Measurements from ENCODE around the gene PPP6R3. TPM values are rescaled to one million over a fixed set of nuclear protein-coding genes. Genes with fewer than 3 reads are reported as not detected.
"Not testable (repeated sequence)": the region's sequence is repeated elsewhere in the genome, so short reads cannot be mapped to it uniquely, and the experiment has no call there.

Gene PPP6R3
- total RNA-seq, 1 experiment from 2014 or later = 122 TPM

- DNase-seq = no peak
- Mint-ChIP-seq H3K36me3 (ENCODE audit: insufficient read depth, unreplicated experiment) (peaks cover 29% of the 10 kb centered on the region), H3K4me3 (ENCODE audit: low read depth, unreplicated experiment) (no peak overlapping the region), H3K27me3 (ENCODE audit: unreplicated experiment) (no peaks in the 10 kb centered on the region), H3K9me3 (ENCODE audit: low read depth, unreplicated experiment) (peaks cover 6% of the 10 kb centered on the region), H3K27ac (ENCODE audit: unreplicated experiment) (no peak overlapping the region), H3K4me1 (ENCODE audit: low read depth, unreplicated experiment) (peaks cover 9% of the 10 kb centered on the region)
- CTCF ChIA-PET = no interaction called here
- intact Hi-C loops (cut with micrococcal nuclease; ENCODE audit: unreplicated experiment) = no loop called here
- no peak for TF ChIP-seq CTCF (IDR thresholded peaks at IDR 0.05; ENCODE audit: unreplicated experiment)
- no TSS peak for BruUV-seq (replicated peaks)
These were observed 27.7 kb upstream of the PPP6R3 start for GRCh38 chr11:68432874-68433273.

- no peak overlapping the region for H3K27ac Mint-ChIP-seq (ENCODE audit: unreplicated experiment)
- H3K4me1 Mint-ChIP-seq (ENCODE audit: low read depth, unreplicated experiment) = peaks cover 9% of the 10 kb centered on the region
- H3K9me3 Mint-ChIP-seq (ENCODE audit: low read depth, unreplicated experiment) = peaks cover 3% of the 10 kb centered on the region
- no peaks in the 10 kb centered on the region for H3K27me3 Mint-ChIP-seq (ENCODE audit: unreplicated experiment)
- no peak for TF ChIP-seq CTCF (IDR thresholded peaks at IDR 0.05; ENCODE audit: unreplicated experiment)
- intact Hi-C loops (cut with micrococcal nuclease; ENCODE audit: unreplicated experiment) = no loop called here
- CTCF ChIA-PET = no interaction called here
- no peak overlapping the region for H3K4me3 Mint-ChIP-seq (ENCODE audit: low read depth, unreplicated experiment)
- H3K36me3 Mint-ChIP-seq (ENCODE audit: insufficient read depth, unreplicated experiment) = peaks cover 29% of the 10 kb centered on the region
- no TSS peak for BruUV-seq (replicated peaks)
- no peak for DNase-seq
These were observed 27.0 kb upstream of the PPP6R3 start for GRCh38 chr11:68433541-68433940.

GRCh38 chr11:68434159-68434558, 26.4 kb upstream of the PPP6R3 start:
- H3K27me3 Mint-ChIP-seq (ENCODE audit: unreplicated experiment); DNase-seq; intact Hi-C loops (cut with micrococcal nuclease; ENCODE audit: unreplicated experiment); CTCF ChIA-PET; BruUV-seq (replicated peaks); H3K27ac Mint-ChIP-seq (ENCODE audit: unreplicated experiment); H3K4me3 Mint-ChIP-seq (ENCODE audit: low read depth, unreplicated experiment); H3K9me3 Mint-ChIP-seq (ENCODE audit: low read depth, unreplicated experiment); H3K4me1 Mint-ChIP-seq (ENCODE audit: low read depth, unreplicated experiment): not testable (repeated sequence)
- H3K36me3 Mint-ChIP-seq (ENCODE audit: insufficient read depth, unreplicated experiment) = peaks cover 30% of the 10 kb centered on the region

GRCh38 chr11:68436162-68436888, 24.2 kb upstream of the PPP6R3 start:
- intact Hi-C loops (cut with micrococcal nuclease; ENCODE audit: unreplicated experiment) = no loop called here
- Mint-ChIP-seq H3K4me1 (ENCODE audit: low read depth, unreplicated experiment) (no peaks in the 10 kb centered on the region), H3K36me3 (ENCODE audit: insufficient read depth, unreplicated experiment) (peaks cover 33% of the 10 kb centered on the region), H3K27me3 (ENCODE audit: unreplicated experiment) (no peaks in the 10 kb centered on the region), H3K9me3 (ENCODE audit: low read depth, unreplicated experiment) (no peaks in the 10 kb centered on the region), H3K4me3 (ENCODE audit: low read depth, unreplicated experiment) (no peak overlapping the region), H3K27ac (ENCODE audit: unreplicated experiment) (peak overlapping the region; percentile 13)
- no peak for TF ChIP-seq CTCF (IDR thresholded peaks at IDR 0.05; ENCODE audit: unreplicated experiment)
- CTCF ChIA-PET = no interaction called here
- no peak for DNase-seq
- BruUV-seq (replicated peaks) = no TSS peak
